Measurements from ENCODE around the gene CYTH2.

DNA sequence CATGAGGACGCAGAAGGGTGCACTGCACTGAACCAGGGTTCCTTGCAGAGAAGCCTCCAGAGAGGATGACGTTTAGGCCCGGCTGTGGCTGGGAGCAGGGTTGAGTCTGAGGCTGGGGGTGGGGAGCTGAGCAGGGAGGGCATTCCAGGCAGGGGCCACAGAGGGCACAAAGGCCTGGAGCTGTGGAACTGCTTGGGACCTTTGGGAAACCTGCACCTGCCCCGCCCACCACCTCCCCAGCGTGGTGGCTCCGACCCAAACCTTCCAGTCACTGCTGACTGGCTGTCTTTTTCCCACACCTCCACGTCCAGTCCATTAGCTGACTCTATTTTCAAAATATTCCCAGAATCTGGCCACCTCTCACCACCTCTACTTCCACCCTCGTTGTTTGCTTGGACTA lies 47.4 kb downstream of the CYTH2 start:
- TF ChIP-seq, protein P1, sequence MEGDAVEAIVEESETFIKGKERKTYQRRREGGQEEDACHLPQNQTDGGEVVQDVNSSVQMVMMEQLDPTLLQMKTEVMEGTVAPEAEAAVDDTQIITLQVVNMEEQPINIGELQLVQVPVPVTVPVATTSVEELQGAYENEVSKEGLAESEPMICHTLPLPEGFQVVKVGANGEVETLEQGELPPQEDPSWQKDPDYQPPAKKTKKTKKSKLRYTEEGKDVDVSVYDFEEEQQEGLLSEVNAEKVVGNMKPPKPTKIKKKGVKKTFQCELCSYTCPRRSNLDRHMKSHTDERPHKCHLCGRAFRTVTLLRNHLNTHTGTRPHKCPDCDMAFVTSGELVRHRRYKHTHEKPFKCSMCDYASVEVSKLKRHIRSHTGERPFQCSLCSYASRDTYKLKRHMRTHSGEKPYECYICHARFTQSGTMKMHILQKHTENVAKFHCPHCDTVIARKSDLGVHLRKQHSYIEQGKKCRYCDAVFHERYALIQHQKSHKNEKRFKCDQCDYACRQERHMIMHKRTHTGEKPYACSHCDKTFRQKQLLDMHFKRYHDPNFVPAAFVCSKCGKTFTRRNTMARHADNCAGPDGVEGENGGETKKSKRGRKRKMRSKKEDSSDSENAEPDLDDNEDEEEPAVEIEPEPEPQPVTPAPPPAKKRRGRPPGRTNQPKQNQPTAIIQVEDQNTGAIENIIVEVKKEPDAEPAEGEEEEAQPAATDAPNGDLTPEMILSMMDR (IDR thresholded peaks at IDR 0.05): no peak
- no peak for TF ChIP-seq ZFX (IDR thresholded peaks at IDR 0.05; ENCODE audit: borderline replicate concordance)
